C4-2B (cell line): ENCODE data around the gene KCNK4.

Source experiments
- ZFX ChIP-seq: fragments of 450-650 bp; IDR thresholded peaks from 2 replicates; pipeline ENCODE4 v1.6.1; 2017
- TF ChIP-seq, protein P1 (sequence below): fragments of 450-650 bp; conservative IDR thresholded peaks from 2 replicates; pipeline ENCODE4 v1.5.1; 2017; ENCODE audit warnings: mild to moderate bottlenecking

DNA sequence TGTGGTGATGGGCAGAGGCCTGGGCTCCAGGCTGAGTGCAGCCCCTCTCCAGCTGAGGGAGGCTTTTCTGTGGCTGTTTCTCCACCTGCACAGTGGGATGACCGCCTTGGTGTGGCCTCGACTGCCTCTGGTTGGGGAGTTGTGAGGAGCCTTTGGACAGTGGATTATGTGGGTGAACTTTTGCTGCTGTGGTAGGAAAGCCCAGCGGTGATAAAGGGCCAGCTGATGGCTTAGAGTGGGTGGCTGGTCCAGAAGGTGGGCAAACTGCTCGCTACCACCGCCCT lies 12.9 kb downstream of the KCNK4 start:
- TF ChIP-seq, protein P1, sequence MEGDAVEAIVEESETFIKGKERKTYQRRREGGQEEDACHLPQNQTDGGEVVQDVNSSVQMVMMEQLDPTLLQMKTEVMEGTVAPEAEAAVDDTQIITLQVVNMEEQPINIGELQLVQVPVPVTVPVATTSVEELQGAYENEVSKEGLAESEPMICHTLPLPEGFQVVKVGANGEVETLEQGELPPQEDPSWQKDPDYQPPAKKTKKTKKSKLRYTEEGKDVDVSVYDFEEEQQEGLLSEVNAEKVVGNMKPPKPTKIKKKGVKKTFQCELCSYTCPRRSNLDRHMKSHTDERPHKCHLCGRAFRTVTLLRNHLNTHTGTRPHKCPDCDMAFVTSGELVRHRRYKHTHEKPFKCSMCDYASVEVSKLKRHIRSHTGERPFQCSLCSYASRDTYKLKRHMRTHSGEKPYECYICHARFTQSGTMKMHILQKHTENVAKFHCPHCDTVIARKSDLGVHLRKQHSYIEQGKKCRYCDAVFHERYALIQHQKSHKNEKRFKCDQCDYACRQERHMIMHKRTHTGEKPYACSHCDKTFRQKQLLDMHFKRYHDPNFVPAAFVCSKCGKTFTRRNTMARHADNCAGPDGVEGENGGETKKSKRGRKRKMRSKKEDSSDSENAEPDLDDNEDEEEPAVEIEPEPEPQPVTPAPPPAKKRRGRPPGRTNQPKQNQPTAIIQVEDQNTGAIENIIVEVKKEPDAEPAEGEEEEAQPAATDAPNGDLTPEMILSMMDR: no peak
- TF ChIP-seq ZFX: no peak
